ENCODE results near the gene KIAA1671.
"Not testable (repeated sequence)": the region's sequence is repeated elsewhere in the genome, so short reads cannot be mapped to it uniquely, and the experiment has no call there.

The KIAA1671 gene

GRCh38 chr22:25207553-25208157 lies 255.1 kb downstream of the KIAA1671 start:
- H3K27ac Mint-ChIP-seq, result no peak overlapping the region
- H3K36me3 Mint-ChIP-seq (ENCODE audit: low read depth), result no peaks in the 10 kb centered on the region
- H3K4me3 Mint-ChIP-seq, result no peak overlapping the region
- ATAC-seq (no peak), DNase-seq (no peak)
- H3K27me3 Mint-ChIP-seq, result no peaks in the 10 kb centered on the region
- H3K4me1 Mint-ChIP-seq, result no peaks in the 10 kb centered on the region
- no peaks in the 10 kb centered on the region for H3K9me3 Mint-ChIP-seq

- no peak for ATAC-seq
- H3K27me3 Mint-ChIP-seq, result no peaks in the 10 kb centered on the region
- no peaks in the 10 kb centered on the region for H3K9me3 Mint-ChIP-seq
- no peaks in the 10 kb centered on the region for H3K36me3 Mint-ChIP-seq (ENCODE audit: low read depth)
- no peak for DNase-seq
- H3K4me1 Mint-ChIP-seq, result no peaks in the 10 kb centered on the region
- no peak overlapping the region for H3K27ac Mint-ChIP-seq
- H3K4me3 Mint-ChIP-seq, result no peak overlapping the region
Observed at GRCh38 chr22:25208328-25208727, 255.8 kb downstream of the KIAA1671 start.

- Mint-ChIP-seq H3K27me3 (no peaks in the 10 kb centered on the region), H3K4me3 (no peak overlapping the region), H3K9me3 (no peaks in the 10 kb centered on the region), H3K36me3 (ENCODE audit: low read depth) (no peaks in the 10 kb centered on the region), H3K27ac (no peak overlapping the region), H3K4me1 (no peaks in the 10 kb centered on the region)
- DNase-seq (no peak), ATAC-seq (no peak)
Observed at GRCh38 chr22:25208743-25209505, 256.4 kb downstream of the KIAA1671 start.

GRCh38 chr22:25210793-25211192 lies 258.3 kb downstream of the KIAA1671 start:
- no peak for DNase-seq
- H3K27ac Mint-ChIP-seq, result no peak overlapping the region
- H3K9me3 Mint-ChIP-seq, result no peaks in the 10 kb centered on the region
- H3K27me3 Mint-ChIP-seq, result no peaks in the 10 kb centered on the region
- no peaks in the 10 kb centered on the region for H3K36me3 Mint-ChIP-seq (ENCODE audit: low read depth)
- no peak overlapping the region for H3K4me3 Mint-ChIP-seq
- ATAC-seq, result no peak
- H3K4me1 Mint-ChIP-seq, result no peaks in the 10 kb centered on the region

GRCh38 chr22:25212337-25212736 lies 259.8 kb downstream of the KIAA1671 start:
- DNase-seq, result no peak
- Mint-ChIP-seq H3K9me3 (no peaks in the 10 kb centered on the region), H3K36me3 (ENCODE audit: low read depth) (no peaks in the 10 kb centered on the region), H3K27ac (no peak overlapping the region), H3K4me3 (no peak overlapping the region), H3K27me3 (no peaks in the 10 kb centered on the region), H3K4me1 (no peaks in the 10 kb centered on the region)
- no peak for ATAC-seq

- ATAC-seq (no peak), DNase-seq (no peak)
- no peaks in the 10 kb centered on the region for H3K4me1 Mint-ChIP-seq
- H3K27ac Mint-ChIP-seq, result no peak overlapping the region
- H3K4me3 Mint-ChIP-seq, result no peak overlapping the region
- no peaks in the 10 kb centered on the region for H3K36me3 Mint-ChIP-seq (ENCODE audit: low read depth)
- H3K27me3 Mint-ChIP-seq, result peaks cover 2% of the 10 kb centered on the region
- H3K9me3 Mint-ChIP-seq, result no peaks in the 10 kb centered on the region
Observed at GRCh38 chr22:25213221-25213620, 260.7 kb downstream of the KIAA1671 start.

GRCh38 chr22:25216230-25216629 lies 263.7 kb downstream of the KIAA1671 start:
- Mint-ChIP-seq H3K27ac (no peak overlapping the region), H3K27me3 (peaks cover 4% of the 10 kb centered on the region), H3K4me1 (no peaks in the 10 kb centered on the region), H3K4me3 (no peak overlapping the region), H3K9me3 (no peaks in the 10 kb centered on the region), H3K36me3 (ENCODE audit: low read depth) (no peaks in the 10 kb centered on the region)
- DNase-seq (no peak), ATAC-seq (no peak)

GRCh38 chr22:25219211-25219689 lies 266.7 kb downstream of the KIAA1671 start, which contains the start of gene CRYBB2:
CRYBB2 (plus strand) TSS chr22:25219639; CDS start chr22:25221430, 1,791 bp downstream.
- DNase-seq, result no peak
- Mint-ChIP-seq H3K27me3 (peaks cover 4% of the 10 kb centered on the region), H3K4me3 (no peak within 1 kb of the TSS), H3K36me3 (ENCODE audit: low read depth) (no peaks in the 10 kb centered on the region), H3K9me3 (no peaks in the 10 kb centered on the region), H3K4me1 (no peaks in the 10 kb centered on the region), H3K27ac (no peak within 1 kb of the TSS)
- ATAC-seq, result no peak

- Mint-ChIP-seq H3K27me3 (peaks cover 6% of the 10 kb centered on the region), H3K9me3 (no peaks in the 10 kb centered on the region), H3K27ac (no peak overlapping the region), H3K4me1 (no peaks in the 10 kb centered on the region), H3K36me3 (ENCODE audit: low read depth) (no peaks in the 10 kb centered on the region), H3K4me3 (no peak overlapping the region)
- ATAC-seq (no peak), DNase-seq (no peak)
Observed at GRCh38 chr22:25219948-25220442, 267.5 kb downstream of the KIAA1671 start.

GRCh38 chr22:25221790-25222189 lies 269.3 kb downstream of the KIAA1671 start:
- Mint-ChIP-seq H3K9me3 (no peaks in the 10 kb centered on the region), H3K36me3 (ENCODE audit: low read depth) (no peaks in the 10 kb centered on the region), H3K27me3 (peaks cover 6% of the 10 kb centered on the region), H3K4me3 (no peak overlapping the region), H3K4me1 (no peaks in the 10 kb centered on the region), H3K27ac (no peak overlapping the region)
- ATAC-seq (no peak), DNase-seq (no peak)

- DNase-seq (no peak), ATAC-seq (no peak)
- Mint-ChIP-seq H3K36me3 (ENCODE audit: low read depth) (no peaks in the 10 kb centered on the region), H3K27me3 (peaks cover 6% of the 10 kb centered on the region), H3K27ac (no peak overlapping the region), H3K4me3 (no peak overlapping the region), H3K9me3 (no peaks in the 10 kb centered on the region), H3K4me1 (no peaks in the 10 kb centered on the region)
Observed at GRCh38 chr22:25223269-25223850, 270.8 kb downstream of the KIAA1671 start.

- no peaks in the 10 kb centered on the region for H3K9me3 Mint-ChIP-seq
- no peak overlapping the region for H3K27ac Mint-ChIP-seq
- no peak for DNase-seq
- peaks cover 24% of the 10 kb centered on the region for H3K27me3 Mint-ChIP-seq
- H3K4me1 Mint-ChIP-seq, result no peaks in the 10 kb centered on the region
- ATAC-seq, result no peak
- H3K36me3 Mint-ChIP-seq (ENCODE audit: low read depth), result no peaks in the 10 kb centered on the region
- no peak overlapping the region for H3K4me3 Mint-ChIP-seq
Observed at GRCh38 chr22:25228822-25229221, 276.3 kb downstream of the KIAA1671 start.

GRCh38 chr22:25230760-25231159 lies 278.2 kb downstream of the KIAA1671 start:
- not testable (repeated sequence) for ATAC-seq; H3K27ac Mint-ChIP-seq; DNase-seq; H3K36me3 Mint-ChIP-seq (ENCODE audit: low read depth); H3K9me3 Mint-ChIP-seq; H3K4me3 Mint-ChIP-seq; H3K4me1 Mint-ChIP-seq
- peaks cover 37% of the 10 kb centered on the region for H3K27me3 Mint-ChIP-seq

- no peak for DNase-seq
- H3K27ac Mint-ChIP-seq, result no peak overlapping the region
- no peak for ATAC-seq
Observed at GRCh38 chr22:25232301-25232700, 279.8 kb downstream of the KIAA1671 start.

GRCh38 chr22:25233706-25234105 lies 281.2 kb downstream of the KIAA1671 start:
- not testable (repeated sequence) for H3K27ac Mint-ChIP-seq, ATAC-seq
- peaks cover 48% of the 10 kb centered on the region for H3K27me3 Mint-ChIP-seq

More at GRCh38 chr22:25232301-25232700, 279.8 kb downstream of the KIAA1671 start:
- H3K4me3 Mint-ChIP-seq, result no peak overlapping the region
- H3K4me1 Mint-ChIP-seq, result peaks cover 1% of the 10 kb centered on the region
- peaks cover 43% of the 10 kb centered on the region for H3K27me3 Mint-ChIP-seq
- H3K36me3 Mint-ChIP-seq (ENCODE audit: low read depth), result no peaks in the 10 kb centered on the region
- no peaks in the 10 kb centered on the region for H3K9me3 Mint-ChIP-seq

More at GRCh38 chr22:25233706-25234105, 281.2 kb downstream of the KIAA1671 start:
- not testable (repeated sequence) for H3K4me3 Mint-ChIP-seq; DNase-seq; H3K4me1 Mint-ChIP-seq; H3K9me3 Mint-ChIP-seq; H3K36me3 Mint-ChIP-seq (ENCODE audit: low read depth)

All from activated naive CD8-positive, alpha-beta T cell treated with anti-CD3 and anti-CD28 coated beads, Interleukin-2, amount 50 U/mL, for 24 hours (primary cell).